ENCODE results near the gene LAMC3. TPM values are rescaled to one million over a fixed set of nuclear protein-coding genes. Genes with fewer than 3 reads are reported as not detected.
"Not testable (repeated sequence)": the region's sequence is repeated elsewhere in the genome, so short reads cannot be mapped to it uniquely, and the experiment has no call there.

Gene LAMC3
- polyA plus RNA-seq, 5 donors, result 7.3 to 15.4 (median 12.2) TPM

DNA sequence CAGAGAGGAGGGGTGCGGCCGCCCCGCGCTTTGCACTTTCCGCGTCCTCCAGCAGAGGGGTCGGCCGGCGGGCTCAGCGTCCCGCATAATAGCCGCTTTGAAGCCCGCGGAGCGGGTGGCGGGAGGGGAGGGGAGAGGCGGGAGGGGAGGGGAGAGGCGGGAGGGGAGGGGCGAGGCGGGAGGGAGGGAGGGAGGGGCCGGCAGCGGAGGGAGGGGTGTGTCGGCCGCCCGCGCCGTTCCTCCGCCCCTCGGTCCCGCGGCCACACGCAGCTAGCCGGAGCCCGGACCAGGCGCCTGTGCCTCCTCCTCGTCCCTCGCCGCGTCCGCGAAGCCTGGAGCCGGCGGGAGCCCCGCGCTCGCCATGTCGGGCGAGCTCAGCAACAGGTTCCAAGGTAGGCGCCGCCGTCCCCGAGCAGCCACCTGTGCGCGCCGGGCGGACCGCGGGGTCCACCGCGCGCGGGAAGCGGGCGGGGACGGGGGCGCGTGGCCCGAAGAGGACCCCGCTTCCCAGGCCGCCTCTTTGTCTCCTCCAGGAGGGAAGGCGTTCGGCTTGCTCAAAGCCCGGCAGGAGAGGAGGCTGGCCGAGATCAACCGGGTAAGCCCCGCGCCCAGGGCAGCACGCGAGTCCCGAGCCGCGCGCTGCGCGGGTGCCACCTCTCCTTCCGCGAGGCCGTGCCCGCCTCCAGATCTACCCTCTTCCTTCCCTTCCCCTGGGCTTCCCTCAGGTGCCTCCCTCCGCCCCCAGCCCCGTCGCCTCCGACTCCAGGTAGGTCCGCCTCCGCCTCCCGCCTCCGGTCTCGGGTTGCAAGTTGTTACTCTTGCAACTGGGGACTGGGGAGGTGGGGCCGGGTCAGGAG, 87.5 kb downstream of the LAMC3 start, which contains the start of gene AIF1L:
AIF1L (plus strand) TSS at position 263 of the 857 bp plus-strand sequence; CDS start at position 362, 99 bp downstream.
- DNase-seq, result peak; percentile 39 to 43

DNA sequence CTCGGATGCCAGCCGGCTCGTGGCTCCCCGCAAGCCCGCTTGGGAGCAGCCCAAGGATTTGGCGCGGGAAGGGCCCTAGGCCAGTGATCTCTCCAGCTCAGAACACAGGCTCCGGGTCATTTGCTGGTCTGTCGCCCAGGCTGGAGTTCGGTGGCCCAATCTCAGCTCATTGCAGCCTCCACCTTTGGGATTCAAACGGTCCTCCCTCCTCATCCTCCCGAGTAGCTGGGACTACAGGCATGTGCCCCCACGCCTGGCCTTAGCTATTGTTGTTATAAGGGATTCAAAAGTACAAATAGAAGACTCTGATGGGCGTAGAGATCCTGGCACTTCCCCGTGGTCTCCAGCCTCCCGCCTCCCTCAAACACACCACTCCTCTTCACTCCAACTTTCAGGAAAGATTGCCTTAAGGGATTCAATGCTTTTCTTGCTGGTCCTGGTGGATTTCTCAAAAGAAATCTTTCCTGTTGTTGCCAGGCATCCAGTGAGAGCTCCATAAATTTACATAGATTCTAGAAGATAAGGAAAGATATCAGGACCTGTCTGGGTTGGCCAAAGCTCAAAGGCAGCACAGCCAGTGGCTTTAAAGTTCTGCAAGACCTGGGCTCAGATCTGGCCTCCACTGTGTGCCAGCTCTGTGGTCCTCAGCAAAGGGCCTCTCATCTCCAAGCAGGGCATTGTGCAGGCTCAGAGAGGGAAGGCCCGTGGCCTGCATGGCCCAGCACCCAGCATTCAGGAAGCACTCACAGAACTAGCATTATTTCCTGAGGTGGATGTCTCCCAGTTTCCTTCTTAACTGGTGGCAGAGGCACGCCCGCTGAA, 88.4 kb downstream of the LAMC3 start:
- no peak for DNase-seq

- DNase-seq, result no peak
Observed at GRCh38 chr9:131097948-131098278, 88.9 kb downstream of the LAMC3 start.

GRCh38 chr9:131098391-131099101, 89.6 kb downstream of the LAMC3 start:
- DNase-seq, result no peak

DNA sequence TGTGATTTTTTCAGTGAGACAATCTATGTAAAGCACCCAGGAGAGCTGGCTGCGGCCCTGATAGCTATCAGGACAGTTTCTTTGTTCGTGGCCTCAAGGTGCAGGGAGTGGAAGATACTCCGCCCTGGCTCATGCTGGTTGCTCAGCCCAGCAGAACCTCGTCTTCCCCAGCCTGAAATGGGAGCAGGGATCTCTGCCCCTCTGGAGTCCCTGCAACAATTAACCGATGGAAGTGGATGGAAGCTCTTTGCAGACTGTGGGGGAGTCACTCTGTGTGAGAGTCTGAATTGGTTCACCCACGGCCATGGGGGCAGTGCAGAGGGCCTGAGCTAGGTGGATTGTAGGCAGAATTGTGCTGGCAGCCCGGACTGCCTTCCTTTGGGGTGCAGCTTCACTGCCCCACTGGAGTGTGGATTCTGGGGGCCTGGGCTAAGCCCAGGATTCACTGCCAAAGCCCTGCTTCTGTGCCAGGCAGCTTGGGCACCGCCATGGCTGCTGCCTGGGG, 90.2 kb downstream of the LAMC3 start:
- no peak for DNase-seq

DNA sequence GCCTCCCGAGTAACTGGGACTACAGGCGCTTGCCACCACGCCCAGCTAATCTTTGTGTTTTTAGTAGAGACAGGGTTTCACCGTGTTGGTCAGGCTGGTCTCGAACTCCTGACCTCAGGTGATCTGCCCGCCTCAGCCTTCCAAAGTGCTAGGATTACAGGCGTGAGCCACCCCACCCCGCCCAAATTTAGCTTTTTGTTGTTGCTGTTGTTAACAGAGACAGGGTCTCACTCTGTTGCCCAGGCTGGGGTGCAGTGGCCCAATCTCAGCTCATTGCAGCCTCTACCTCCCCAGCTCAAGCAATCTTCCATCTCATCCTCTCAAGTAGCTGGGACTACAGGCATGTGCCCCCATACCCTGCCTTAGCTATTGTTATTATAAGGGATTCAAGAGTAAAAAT, 90.9 kb downstream of the LAMC3 start:
- DNase-seq, result not testable (repeated sequence)

DNA sequence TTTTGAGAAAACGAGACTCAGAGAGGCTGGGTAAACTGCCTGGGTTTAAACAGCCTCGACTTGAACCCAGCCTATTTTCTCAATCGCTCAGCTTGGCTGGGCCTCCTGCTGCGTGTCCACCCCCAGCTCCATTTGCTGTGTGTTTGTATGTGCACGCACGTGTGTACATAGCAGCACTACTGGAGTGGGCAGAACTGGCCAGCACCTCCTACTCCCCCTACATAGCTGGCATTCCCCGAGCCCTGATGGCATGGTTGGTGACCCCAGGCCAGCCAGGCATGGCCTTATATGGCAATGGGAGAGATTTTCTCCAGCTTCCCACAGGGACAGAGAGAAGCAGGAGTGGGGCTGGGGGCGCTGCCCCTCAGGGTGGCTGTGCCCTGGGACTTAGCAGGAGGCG, 91.5 kb downstream of the LAMC3 start:
- no peak for DNase-seq

DNA sequence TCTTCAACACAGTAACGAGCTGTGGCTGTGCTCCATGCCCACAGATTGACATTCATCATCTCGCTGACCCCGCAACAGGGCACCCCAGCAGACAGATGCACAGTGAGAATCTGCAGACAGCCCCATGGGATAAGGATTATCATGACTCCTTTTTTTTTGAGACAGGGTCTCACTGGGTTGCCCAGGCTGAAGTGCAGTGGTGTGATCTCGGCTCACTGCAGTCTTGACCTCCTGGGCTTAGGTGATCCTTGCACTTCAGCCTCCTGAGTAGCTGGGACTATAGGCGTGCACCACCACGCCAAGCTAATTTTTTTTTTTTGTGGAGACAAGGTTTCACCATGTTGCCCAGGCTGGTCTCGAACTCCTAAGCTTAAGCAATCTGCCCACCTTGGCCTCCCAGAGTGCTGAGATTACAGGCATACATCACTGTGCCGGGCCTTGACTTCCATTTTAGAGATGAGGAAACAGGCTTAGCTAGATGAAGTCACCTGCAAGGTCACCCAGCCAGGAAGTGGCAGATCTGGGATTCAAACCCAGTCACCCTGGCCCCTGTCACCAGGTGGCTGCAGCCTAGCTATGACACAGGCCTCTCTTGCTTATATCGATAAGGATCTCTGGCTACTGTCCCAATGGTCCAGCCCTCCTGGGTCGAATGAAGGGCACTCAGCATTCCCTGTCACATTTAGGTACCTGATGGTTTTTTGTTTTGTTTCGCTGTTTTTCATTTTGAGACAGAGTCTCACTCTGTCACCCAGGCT, 92.4 kb downstream of the LAMC3 start:
- DNase-seq, result no peak

- DNase-seq, result no peak
Observed at GRCh38 chr9:131103024-131103423, 94.0 kb downstream of the LAMC3 start.

DNA sequence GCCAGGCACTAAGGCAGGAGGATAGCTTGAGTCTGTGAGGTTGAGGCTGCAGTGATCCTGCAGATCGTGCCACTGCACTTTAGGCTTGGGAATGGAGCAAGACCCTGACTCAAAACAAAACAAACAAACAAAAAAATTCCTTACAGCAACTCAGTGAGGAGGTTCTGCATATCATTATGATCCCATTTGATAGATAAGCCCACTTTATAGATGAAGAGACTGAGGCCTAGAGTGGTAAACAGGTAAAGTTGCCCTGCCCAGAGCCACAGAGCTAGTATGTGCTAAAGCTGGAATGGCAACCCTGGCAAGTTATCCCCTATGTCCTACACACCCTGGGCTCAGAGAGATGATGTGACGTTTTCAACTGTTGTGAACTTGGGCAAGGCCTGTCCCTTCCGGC, 94.6 kb downstream of the LAMC3 start:
- no peak for DNase-seq

GRCh38 chr9:131104016-131104740, 95.2 kb downstream of the LAMC3 start:
- no peak for DNase-seq

- no peak for DNase-seq
Observed at GRCh38 chr9:131105952-131106351, 97.0 kb downstream of the LAMC3 start.

DNA sequence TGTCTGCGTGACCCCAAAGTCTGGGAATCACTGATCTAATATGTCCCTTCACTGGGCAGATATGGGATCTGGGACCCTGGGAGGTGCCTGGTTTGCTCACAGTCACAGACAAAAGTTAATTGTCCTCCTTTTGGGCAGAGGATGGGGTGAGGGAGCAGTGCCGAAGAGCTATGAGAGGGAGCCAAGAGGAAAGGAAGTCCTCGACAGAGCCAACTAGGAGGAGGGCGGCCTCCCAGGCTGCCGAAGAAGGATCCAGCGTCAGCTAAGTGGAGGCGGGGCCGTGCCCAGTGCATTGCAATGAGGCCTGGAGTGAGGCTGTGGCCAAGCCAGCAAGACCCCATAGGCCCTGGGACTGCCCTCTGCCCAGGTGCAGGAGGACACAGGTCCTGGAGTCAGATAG, 98.8 kb downstream of the LAMC3 start:
- no peak for DNase-seq

DNA sequence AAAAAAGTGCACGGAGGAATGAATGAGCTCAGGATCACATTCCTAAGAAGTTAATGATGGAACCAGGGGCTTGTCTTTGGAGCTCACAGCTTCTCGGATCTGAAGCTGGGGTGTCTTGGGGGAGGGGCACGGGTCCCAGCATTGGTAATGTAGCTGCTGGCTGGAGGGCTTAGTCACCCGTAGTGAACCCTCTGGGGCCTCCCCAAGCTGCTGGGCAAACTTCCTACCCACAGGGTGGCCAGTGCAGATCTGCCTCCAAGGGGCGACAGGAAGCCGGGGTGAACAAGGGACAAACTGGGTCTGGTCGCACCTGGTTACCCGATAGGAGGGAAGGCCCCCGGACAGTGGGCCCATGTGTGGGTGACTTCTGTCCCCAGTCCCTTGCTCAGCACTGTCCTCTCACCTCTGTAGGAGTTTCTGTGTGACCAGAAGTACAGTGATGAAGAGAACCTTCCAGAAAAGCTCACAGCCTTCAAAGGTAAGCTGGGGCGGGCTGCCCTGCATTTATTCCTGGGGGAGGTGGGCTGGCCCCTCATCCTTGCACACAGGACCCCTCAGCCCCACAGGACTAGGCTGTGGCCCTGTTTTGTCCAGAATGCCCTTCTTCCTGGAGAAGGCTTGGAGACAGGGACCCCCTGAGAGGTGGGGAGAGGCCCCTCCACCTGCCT, 102.3 kb downstream of the LAMC3 start:
- no peak for DNase-seq

DNA sequence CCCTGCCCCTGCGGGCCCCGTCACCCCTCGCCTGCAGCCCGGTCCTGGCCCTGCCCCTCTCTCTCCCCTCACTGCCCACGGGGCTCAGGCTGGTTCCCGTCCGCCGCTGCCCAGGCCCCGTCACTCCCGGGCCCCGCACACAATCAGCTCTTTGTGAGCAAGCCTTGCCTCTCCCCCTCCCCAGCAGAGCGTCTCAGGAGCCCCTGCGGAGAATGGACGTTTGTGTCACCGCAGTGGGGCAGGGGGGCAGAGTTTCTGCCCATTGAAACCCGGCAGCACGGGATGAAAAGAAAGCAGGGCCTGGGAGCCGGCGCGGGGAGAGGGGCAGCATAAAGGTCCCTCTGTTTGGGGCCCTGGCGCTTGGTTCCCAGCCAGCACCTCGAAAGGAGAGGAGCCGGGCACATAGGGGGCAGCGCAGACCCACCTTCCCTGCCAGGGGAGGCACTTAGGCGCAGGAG, 102.9 kb downstream of the LAMC3 start:
- DNase-seq, result no peak

GRCh38 chr9:131112374-131113154, 103.6 kb downstream of the LAMC3 start:
- DNase-seq, result no peak

DNA sequence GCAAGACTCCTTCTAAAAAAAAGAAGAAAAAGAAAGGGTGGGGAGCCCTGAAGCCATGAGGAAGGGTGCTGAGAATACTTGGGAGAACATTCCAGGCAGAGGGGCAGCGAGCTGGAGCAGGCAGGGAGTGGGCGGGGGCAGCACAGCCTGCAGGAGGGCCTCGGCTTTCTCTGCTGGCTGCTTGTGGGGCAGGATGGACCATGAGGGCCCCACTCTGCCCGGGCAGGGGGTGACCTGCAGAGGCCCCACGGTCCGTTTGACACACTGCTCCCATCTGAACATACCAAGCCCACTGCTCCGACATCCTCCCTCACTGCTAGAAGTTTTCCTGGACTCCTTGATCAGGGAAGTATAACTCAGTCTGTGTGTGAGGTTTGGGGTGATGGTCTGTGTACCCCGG, 104.7 kb downstream of the LAMC3 start:
- DNase-seq, result no peak

GRCh38 chr9:131114084-131114535, 105.1 kb downstream of the LAMC3 start:
- DNase-seq, result no peak

GRCh38 chr9:131115360-131115742, 106.4 kb downstream of the LAMC3 start:
- DNase-seq, result not testable (repeated sequence)
